ENCODE data around the gene EPB41L2. TPM values are rescaled to one million over a fixed set of nuclear protein-coding genes. Genes with fewer than 3 reads are reported as not detected.
"Not testable (repeated sequence)": the region's sequence is repeated elsewhere in the genome, so short reads cannot be mapped to it uniquely, and the experiment has no call there.

Gene EPB41L2
- total and polyA plus RNA-seq, 3 experiments from 2014 or later = 4.6 to 30.9 (median 27.2) TPM

GRCh38 chr6:131091944-131092343 is 28.9 kb upstream of the EPB41L2 start:
- POLR2A ChIA-PET; H3K4me3 Mint-ChIP-seq; DNase-seq; H3K4me1 Mint-ChIP-seq; H3K4me3 ChIP-seq (ENCODE audit: low read length); H3K27ac Mint-ChIP-seq; H3K36me3 Mint-ChIP-seq; H3K4me1 ChIP-seq (ENCODE audit: insufficient read depth, low read length); H3K27ac ChIP-seq (ENCODE audit: low read depth, low read length); H3K36me3 ChIP-seq (ENCODE audit: insufficient read depth, low read length); H3K27me3 ChIP-seq (ENCODE audit: insufficient read depth, low read length, poor library complexity, severe bottlenecking); H3K9me3 ChIP-seq (ENCODE audit: low read length); CTCF ChIA-PET: not testable (repeated sequence)
- Mint-ChIP-seq H3K27me3 (peaks cover 7 to 17% of the 10 kb centered on the region in 2 donors), H3K9me3 (peaks cover 4 to 23% (median 12%) of the 10 kb centered on the region in 5 donors)

GRCh38 chr6:131090339-131090738 is 27.3 kb upstream of the EPB41L2 start:
- Mint-ChIP-seq H3K27me3 (peaks cover 9 to 28% of the 10 kb centered on the region in 2 donors), H3K36me3 (peaks cover 0 to 10% (median 0%) of the 10 kb centered on the region in 3 donors), H3K9me3 (peaks cover 4 to 28% (median 12%) of the 10 kb centered on the region in 5 donors)
- H3K27ac Mint-ChIP-seq; H3K27ac ChIP-seq (ENCODE audit: low read depth, low read length); H3K27me3 ChIP-seq (ENCODE audit: insufficient read depth, low read length, poor library complexity, severe bottlenecking); H3K4me1 Mint-ChIP-seq; H3K4me1 ChIP-seq (ENCODE audit: insufficient read depth, low read length); H3K9me3 ChIP-seq (ENCODE audit: low read length); DNase-seq; H3K4me3 Mint-ChIP-seq; H3K4me3 ChIP-seq (ENCODE audit: low read length); POLR2A ChIA-PET; H3K36me3 ChIP-seq (ENCODE audit: insufficient read depth, low read length); CTCF ChIA-PET: not testable (repeated sequence)

- H3K4me3 ChIP-seq (ENCODE audit: low read length) = no peak overlapping the region
- no peaks in the 10 kb centered on the region for H3K9me3 ChIP-seq (ENCODE audit: low read length)
- no peak for DNase-seq
- Mint-ChIP-seq H3K4me1 (no peaks in the 10 kb centered on the region), H3K4me3 (no peak overlapping the region), H3K27me3 (peaks cover 5 to 28% of the 10 kb centered on the region in 2 donors), H3K27ac (no peak overlapping the region), H3K36me3 (peaks cover 0 to 10% (median 0%) of the 10 kb centered on the region in 3 donors), H3K9me3 (peaks cover 0 to 11% (median 7%) of the 10 kb centered on the region in 5 donors)
- POLR2A ChIA-PET = no interaction called here
- no peaks in the 10 kb centered on the region for H3K4me1 ChIP-seq (ENCODE audit: insufficient read depth, low read length)
- no peaks in the 10 kb centered on the region for H3K27me3 ChIP-seq (ENCODE audit: insufficient read depth, low read length, poor library complexity, severe bottlenecking)
- no peaks in the 10 kb centered on the region for H3K36me3 ChIP-seq (ENCODE audit: insufficient read depth, low read length)
- H3K27ac ChIP-seq (ENCODE audit: low read depth, low read length) = no peak overlapping the region
- CTCF ChIA-PET = interaction anchor here (0.9 kb wide), 1 partner anchor 41 kb away, joined by 4 read pairs; no protein-coding TSS in a partner anchor
Observed at GRCh38 chr6:131084982-131085381, 21.9 kb upstream of the EPB41L2 start.

- ChIA-PET CTCF (no interaction called here), POLR2A (no interaction called here)
- Mint-ChIP-seq H3K9me3 (peaks cover 0 to 11% (median 5%) of the 10 kb centered on the region in 5 donors), H3K4me1 (no peaks in the 10 kb centered on the region), H3K4me3 (no peak overlapping the region), H3K36me3 (peaks cover 0 to 10% (median 0%) of the 10 kb centered on the region in 3 donors), H3K27ac (no peak overlapping the region), H3K27me3 (peaks cover 8 to 25% of the 10 kb centered on the region in 2 donors)
- no peaks in the 10 kb centered on the region for H3K36me3 ChIP-seq (ENCODE audit: insufficient read depth, low read length)
- no peak for DNase-seq
- no peaks in the 10 kb centered on the region for H3K4me1 ChIP-seq (ENCODE audit: insufficient read depth, low read length)
- H3K4me3 ChIP-seq (ENCODE audit: low read length) = no peak overlapping the region
- H3K27ac ChIP-seq (ENCODE audit: low read depth, low read length) = no peak overlapping the region
- no peaks in the 10 kb centered on the region for H3K27me3 ChIP-seq (ENCODE audit: insufficient read depth, low read length, poor library complexity, severe bottlenecking)
- H3K9me3 ChIP-seq (ENCODE audit: low read length) = no peaks in the 10 kb centered on the region
Observed at GRCh38 chr6:131083687-131084086, 20.6 kb upstream of the EPB41L2 start.

GRCh38 chr6:131082335-131082734 is 19.3 kb upstream of the EPB41L2 start:
- H3K4me1 ChIP-seq (ENCODE audit: insufficient read depth, low read length) = no peaks in the 10 kb centered on the region
- H3K27ac Mint-ChIP-seq = no peak overlapping the region
- no peak overlapping the region for H3K27ac ChIP-seq (ENCODE audit: low read depth, low read length)
- no peak overlapping the region for H3K4me3 Mint-ChIP-seq
- H3K36me3 ChIP-seq (ENCODE audit: insufficient read depth, low read length) = no peaks in the 10 kb centered on the region
- no peak for DNase-seq
- H3K4me3 ChIP-seq (ENCODE audit: low read length) = no peak overlapping the region
- no peaks in the 10 kb centered on the region for H3K4me1 Mint-ChIP-seq
- ChIA-PET POLR2A (no interaction called here), CTCF (no interaction called here)
- peaks cover 0 to 10% (median 0%) of the 10 kb centered on the region in 3 donors for H3K36me3 Mint-ChIP-seq
- peaks cover 0 to 7% (median 3%) of the 10 kb centered on the region in 5 donors for H3K9me3 Mint-ChIP-seq
- no peaks in the 10 kb centered on the region for H3K9me3 ChIP-seq (ENCODE audit: low read length)
- peaks cover 8 to 25% of the 10 kb centered on the region in 2 donors for H3K27me3 Mint-ChIP-seq
- no peaks in the 10 kb centered on the region for H3K27me3 ChIP-seq (ENCODE audit: insufficient read depth, low read length, poor library complexity, severe bottlenecking)

- Mint-ChIP-seq H3K4me3 (no peak overlapping the region), H3K9me3 (no peaks in the 10 kb centered on the region), H3K36me3 (no peaks in the 10 kb centered on the region), H3K4me1 (no peaks in the 10 kb centered on the region), H3K27ac (no peak overlapping the region), H3K27me3 (peaks cover 8 to 14% of the 10 kb centered on the region in 2 donors)
- no peak overlapping the region for H3K27ac ChIP-seq (ENCODE audit: low read depth, low read length)
- H3K4me1 ChIP-seq (ENCODE audit: insufficient read depth, low read length) = no peaks in the 10 kb centered on the region
- no peaks in the 10 kb centered on the region for H3K27me3 ChIP-seq (ENCODE audit: insufficient read depth, low read length, poor library complexity, severe bottlenecking)
- H3K36me3 ChIP-seq (ENCODE audit: insufficient read depth, low read length) = no peaks in the 10 kb centered on the region
- ChIA-PET CTCF (no interaction called here), POLR2A (no interaction called here)
- no peak overlapping the region for H3K4me3 ChIP-seq (ENCODE audit: low read length)
- DNase-seq = no peak
- H3K9me3 ChIP-seq (ENCODE audit: low read length) = no peaks in the 10 kb centered on the region
Observed at GRCh38 chr6:131080084-131080483, 17.0 kb upstream of the EPB41L2 start.

- H3K36me3 Mint-ChIP-seq = no peaks in the 10 kb centered on the region
- H3K4me3 ChIP-seq (ENCODE audit: low read length) = no peak overlapping the region
- CTCF ChIA-PET = no interaction called here
- no peaks in the 10 kb centered on the region for H3K4me1 Mint-ChIP-seq
- H3K4me1 ChIP-seq (ENCODE audit: insufficient read depth, low read length) = no peaks in the 10 kb centered on the region
- no peaks in the 10 kb centered on the region for H3K9me3 ChIP-seq (ENCODE audit: low read length)
- H3K4me3 Mint-ChIP-seq = no peak overlapping the region
- H3K36me3 ChIP-seq (ENCODE audit: insufficient read depth, low read length) = no peaks in the 10 kb centered on the region
- DNase-seq = no peak
- no peak overlapping the region for H3K27ac ChIP-seq (ENCODE audit: low read depth, low read length)
- no peaks in the 10 kb centered on the region for H3K27me3 ChIP-seq (ENCODE audit: insufficient read depth, low read length, poor library complexity, severe bottlenecking)
- no peak overlapping the region for H3K27ac Mint-ChIP-seq
- H3K9me3 Mint-ChIP-seq = peaks cover 0 to 2% (median 0%) of the 10 kb centered on the region in 5 donors
- peaks cover 5 to 9% of the 10 kb centered on the region in 2 donors for H3K27me3 Mint-ChIP-seq
- POLR2A ChIA-PET = no interaction called here
Observed at GRCh38 chr6:131073577-131073976, 10.5 kb upstream of the EPB41L2 start.

- peaks cover 0 to 2% (median 0%) of the 10 kb centered on the region in 5 donors for H3K9me3 Mint-ChIP-seq
- H3K4me1 ChIP-seq (ENCODE audit: insufficient read depth, low read length) = no peaks in the 10 kb centered on the region
Observed at GRCh38 chr6:131070061-131070460, 7.0 kb upstream of the EPB41L2 start.

More at GRCh38 chr6:131070061-131070460, 7.0 kb upstream of the EPB41L2 start:
- POLR2A ChIA-PET = no interaction called here
- Mint-ChIP-seq H3K4me3 (no peak overlapping the region), H3K36me3 (no peaks in the 10 kb centered on the region), H3K27me3 (peaks cover 0 to 6% of the 10 kb centered on the region in 2 donors), H3K4me1 (no peaks in the 10 kb centered on the region), H3K27ac (peak overlapping the region in 1 of 8 donors; percentile 1)
- Histone ChIP-seq H3K27ac (ENCODE audit: low read depth, low read length) (no peak overlapping the region), H3K4me3 (ENCODE audit: low read length) (no peak overlapping the region), H3K36me3 (ENCODE audit: insufficient read depth, low read length) (no peaks in the 10 kb centered on the region), H3K27me3 (ENCODE audit: insufficient read depth, low read length, poor library complexity, severe bottlenecking) (no peaks in the 10 kb centered on the region), H3K9me3 (ENCODE audit: low read length) (no peaks in the 10 kb centered on the region)
- CTCF ChIA-PET = interaction anchor here (0.9 kb wide), 1 partner anchor 9 kb away, joined by 4 read pairs; no protein-coding TSS in a partner anchor
- no peak for DNase-seq

Measured in CD8-positive, alpha-beta memory T cell (primary cell).